Endothelial cell (in vitro differentiated cells): ENCODE results near the gene PEX16. TPM values are rescaled to one million over a fixed set of nuclear protein-coding genes. Genes with fewer than 3 reads are reported as not detected.
"Not testable (repeated sequence)": the region's sequence is repeated elsewhere in the genome, so short reads cannot be mapped to it uniquely, and the experiment has no call there.

Experiments
- DNase-seq: peaks from one replicate; pipeline ENCODE4 v3.0.0; 2021; ENCODE audit warnings: low spot score
- H3K27ac Mint-ChIP-seq: one replicate; pipeline ENCODE4 v1.8.0; 2021; ENCODE audit warnings: mixed read lengths, inconsistent platforms; ENCODE audit not compliant: unreplicated experiment
- H3K27me3 Mint-ChIP-seq: one replicate; pipeline ENCODE4 v1.8.0; 2021; ENCODE audit warnings: mild to moderate bottlenecking, moderate library complexity, mixed read lengths, inconsistent platforms; ENCODE audit not compliant: unreplicated experiment
- H3K36me3 Mint-ChIP-seq: one replicate; pipeline ENCODE4 v1.8.0; 2021; ENCODE audit warnings: mild to moderate bottlenecking, low read depth, mixed read lengths, inconsistent platforms; ENCODE audit not compliant: unreplicated experiment
- H3K4me1 Mint-ChIP-seq: one replicate; pipeline ENCODE4 v1.8.0; 2021; ENCODE audit warnings: mild to moderate bottlenecking, mixed read lengths, inconsistent platforms; ENCODE audit not compliant: unreplicated experiment
- H3K4me3 Mint-ChIP-seq: one replicate; pipeline ENCODE4 v1.8.0; 2021; ENCODE audit warnings: mild to moderate bottlenecking, mixed read lengths, inconsistent platforms; ENCODE audit not compliant: unreplicated experiment
- H3K9me3 Mint-ChIP-seq: one replicate; pipeline ENCODE4 v1.8.0; 2021; ENCODE audit warnings: mixed read lengths, inconsistent platforms; ENCODE audit not compliant: unreplicated experiment
- total RNA-seq: library from RNA; stranded (reverse); fragmentation: NEBNext Ultra II Directional; extraction: Animal tissue kit (Norgen Biotek cat#: 25700); gene quantifications from one replicate; pipeline ENCODE4 v1.2.1, GENCODE V29; 2021; ENCODE audit not compliant: unreplicated experiment
- TF ChIP-seq, protein P1 (sequence below): fragments of 200-600 bp; sonication (generic); IDR thresholded peaks from one replicate; pipeline ENCODE4 v1.5.0; 2021; ENCODE audit warnings: antibody characterized with exemption; ENCODE audit not compliant: unreplicated experiment

PEX16 gene
- total RNA-seq, 1 donor from 2014 or later = 28.1 TPM

DNA sequence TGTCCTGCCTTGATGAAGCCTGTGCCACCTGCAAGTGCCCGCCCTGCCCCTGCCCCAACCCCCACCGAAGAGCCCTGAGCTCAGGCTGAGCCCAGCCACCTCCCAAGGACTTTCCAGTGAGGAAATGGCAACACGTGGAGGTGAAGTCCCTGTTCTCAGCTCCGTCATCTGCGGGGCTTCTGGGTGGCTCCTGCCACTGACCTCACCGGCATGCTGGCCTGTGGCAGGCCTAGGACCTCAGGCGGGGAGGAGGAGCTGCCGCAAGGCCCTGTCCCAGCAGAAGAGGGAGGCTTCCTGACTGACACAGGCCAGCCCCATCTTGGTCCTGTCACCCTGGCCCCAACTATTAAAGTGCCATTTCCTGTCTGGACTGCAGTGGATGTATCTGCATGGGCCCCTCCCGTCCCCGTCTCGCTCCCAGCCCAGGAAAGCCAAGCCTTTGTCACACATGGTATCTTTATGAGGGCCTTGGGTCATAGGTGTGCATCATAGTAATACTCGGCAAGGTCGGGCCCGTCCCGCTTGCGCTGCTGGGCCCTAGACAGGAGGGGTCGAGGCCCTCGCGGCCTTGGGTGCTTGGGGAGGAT lies 11.5 kb downstream of the PEX16 start:
- Mint-ChIP-seq H3K27me3 (peaks cover 34% of the 10 kb centered on the region), H3K4me1 (peaks cover 8% of the 10 kb centered on the region), H3K9me3 (no peaks in the 10 kb centered on the region), H3K27ac (no peak overlapping the region), H3K4me3 (no peak overlapping the region), H3K36me3 (no peaks in the 10 kb centered on the region)
- DNase-seq = no peak
- TF ChIP-seq, protein P1, sequence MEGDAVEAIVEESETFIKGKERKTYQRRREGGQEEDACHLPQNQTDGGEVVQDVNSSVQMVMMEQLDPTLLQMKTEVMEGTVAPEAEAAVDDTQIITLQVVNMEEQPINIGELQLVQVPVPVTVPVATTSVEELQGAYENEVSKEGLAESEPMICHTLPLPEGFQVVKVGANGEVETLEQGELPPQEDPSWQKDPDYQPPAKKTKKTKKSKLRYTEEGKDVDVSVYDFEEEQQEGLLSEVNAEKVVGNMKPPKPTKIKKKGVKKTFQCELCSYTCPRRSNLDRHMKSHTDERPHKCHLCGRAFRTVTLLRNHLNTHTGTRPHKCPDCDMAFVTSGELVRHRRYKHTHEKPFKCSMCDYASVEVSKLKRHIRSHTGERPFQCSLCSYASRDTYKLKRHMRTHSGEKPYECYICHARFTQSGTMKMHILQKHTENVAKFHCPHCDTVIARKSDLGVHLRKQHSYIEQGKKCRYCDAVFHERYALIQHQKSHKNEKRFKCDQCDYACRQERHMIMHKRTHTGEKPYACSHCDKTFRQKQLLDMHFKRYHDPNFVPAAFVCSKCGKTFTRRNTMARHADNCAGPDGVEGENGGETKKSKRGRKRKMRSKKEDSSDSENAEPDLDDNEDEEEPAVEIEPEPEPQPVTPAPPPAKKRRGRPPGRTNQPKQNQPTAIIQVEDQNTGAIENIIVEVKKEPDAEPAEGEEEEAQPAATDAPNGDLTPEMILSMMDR = no peak

GRCh38 chr11:45905576-45905975 lies 12.1 kb downstream of the PEX16 start:
- not testable (repeated sequence) for H3K9me3 Mint-ChIP-seq, H3K27ac Mint-ChIP-seq, H3K36me3 Mint-ChIP-seq, H3K4me1 Mint-ChIP-seq, H3K4me3 Mint-ChIP-seq, DNase-seq
- peaks cover 38% of the 10 kb centered on the region for H3K27me3 Mint-ChIP-seq

- no peaks in the 10 kb centered on the region for H3K36me3 Mint-ChIP-seq
- H3K27me3 Mint-ChIP-seq = peaks cover 38% of the 10 kb centered on the region
- H3K9me3 Mint-ChIP-seq = no peaks in the 10 kb centered on the region
- no peak overlapping the region for H3K27ac Mint-ChIP-seq
- DNase-seq = no peak
- no peak overlapping the region for H3K4me3 Mint-ChIP-seq
- TF ChIP-seq, protein P1 = no peak
- peaks cover 11% of the 10 kb centered on the region for H3K4me1 Mint-ChIP-seq
Observed at GRCh38 chr11:45905095-45905494, 12.6 kb downstream of the PEX16 start.

- Mint-ChIP-seq H3K36me3 (no peaks in the 10 kb centered on the region), H3K27me3 (peaks cover 37% of the 10 kb centered on the region), H3K9me3 (no peaks in the 10 kb centered on the region), H3K4me3 (no peak overlapping the region), H3K27ac (no peak overlapping the region), H3K4me1 (peaks cover 11% of the 10 kb centered on the region)
- DNase-seq = no peak
- TF ChIP-seq, protein P1 = no peak
Observed at GRCh38 chr11:45904309-45904915, 13.3 kb downstream of the PEX16 start.

DNA sequence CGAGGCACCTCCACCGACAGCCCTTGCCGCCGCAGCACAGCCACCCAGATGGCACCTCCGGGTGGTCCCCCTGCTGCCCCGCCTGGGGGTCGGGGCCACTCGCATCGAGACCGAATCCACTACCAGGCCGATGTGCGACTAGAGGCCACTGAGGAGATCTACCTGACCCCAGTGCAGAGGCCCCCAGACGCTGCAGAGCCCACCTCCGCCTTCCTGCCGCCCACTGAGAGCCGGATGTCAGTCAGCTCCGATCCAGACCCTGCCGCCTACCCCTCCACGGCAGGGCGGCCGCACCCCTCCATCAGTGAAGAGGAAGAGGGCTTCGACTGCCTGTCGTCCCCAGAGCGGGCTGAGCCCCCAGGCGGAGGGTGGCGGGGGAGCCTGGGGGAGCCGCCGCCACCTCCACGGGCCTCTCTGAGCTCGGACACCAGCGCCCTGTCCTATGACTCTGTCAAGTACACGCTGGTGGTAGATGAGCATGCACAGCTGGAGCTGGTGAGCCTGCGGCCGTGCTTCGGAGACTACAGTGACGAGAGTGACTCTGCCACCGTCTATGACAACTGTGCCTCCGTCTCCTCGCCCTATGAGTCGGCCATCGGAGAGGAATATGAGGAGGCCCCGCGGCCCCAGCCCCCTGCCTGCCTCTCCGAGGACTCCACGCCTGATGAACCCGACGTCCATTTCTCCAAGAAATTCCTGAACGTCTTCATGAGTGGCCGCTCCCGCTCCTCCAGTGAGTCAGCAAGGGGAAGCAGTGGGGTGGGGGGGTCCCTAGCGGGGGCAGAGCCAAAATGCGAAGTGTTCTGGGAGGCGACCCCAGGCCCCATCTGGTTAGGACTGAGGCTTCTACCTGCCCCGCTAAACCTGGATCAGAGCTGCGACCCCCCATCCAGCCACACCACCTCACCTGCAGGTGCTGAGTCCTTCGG lies 15.0 kb downstream of the PEX16 start:
- Mint-ChIP-seq H3K36me3 (no peaks in the 10 kb centered on the region), H3K4me3 (no peak overlapping the region), H3K9me3 (no peaks in the 10 kb centered on the region), H3K4me1 (peaks cover 7% of the 10 kb centered on the region), H3K27me3 (peaks cover 36% of the 10 kb centered on the region), H3K27ac (no peak overlapping the region)
- no peak for DNase-seq
- TF ChIP-seq, protein P1 = no peak
